GM10266 (cell line): ENCODE measurements around the gene LEF1.

Experiments
- DNase-seq: peaks from one replicate; pipeline ENCODE4 v3.0.0; 2012; ENCODE audit errors: extremely low spot score
- TF ChIP-seq, protein P1 (sequence below): IDR thresholded peaks from 2 replicates; pipeline ENCODE4 v1.5.1; 2012; ENCODE audit warnings: mild to moderate bottlenecking, low read depth; ENCODE audit not compliant: control insufficient read depth, insufficient read depth; ENCODE audit errors: missing control alignments

Gene LEF1

DNA sequence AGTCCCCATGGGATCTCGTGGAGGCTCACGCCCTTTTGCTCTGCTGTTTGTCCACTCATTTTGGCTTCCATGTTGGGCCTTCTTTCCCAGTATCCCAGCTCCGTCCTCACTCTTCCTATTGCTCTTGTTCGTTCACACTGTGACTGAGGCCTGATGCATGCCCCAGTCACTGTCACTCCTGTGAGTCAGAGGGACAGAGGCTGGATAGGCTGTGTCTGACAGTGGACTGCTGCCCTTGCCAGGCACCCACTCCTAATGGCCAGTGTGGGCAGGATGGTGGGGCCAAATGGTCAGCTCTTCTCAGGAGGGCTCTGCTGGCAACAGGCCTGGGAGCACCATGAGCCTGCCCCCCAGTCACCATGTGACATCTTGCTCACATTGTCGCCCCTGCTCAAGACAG is 139.0 kb downstream of the LEF1 start:
- no peak for DNase-seq
- TF ChIP-seq, protein P1, sequence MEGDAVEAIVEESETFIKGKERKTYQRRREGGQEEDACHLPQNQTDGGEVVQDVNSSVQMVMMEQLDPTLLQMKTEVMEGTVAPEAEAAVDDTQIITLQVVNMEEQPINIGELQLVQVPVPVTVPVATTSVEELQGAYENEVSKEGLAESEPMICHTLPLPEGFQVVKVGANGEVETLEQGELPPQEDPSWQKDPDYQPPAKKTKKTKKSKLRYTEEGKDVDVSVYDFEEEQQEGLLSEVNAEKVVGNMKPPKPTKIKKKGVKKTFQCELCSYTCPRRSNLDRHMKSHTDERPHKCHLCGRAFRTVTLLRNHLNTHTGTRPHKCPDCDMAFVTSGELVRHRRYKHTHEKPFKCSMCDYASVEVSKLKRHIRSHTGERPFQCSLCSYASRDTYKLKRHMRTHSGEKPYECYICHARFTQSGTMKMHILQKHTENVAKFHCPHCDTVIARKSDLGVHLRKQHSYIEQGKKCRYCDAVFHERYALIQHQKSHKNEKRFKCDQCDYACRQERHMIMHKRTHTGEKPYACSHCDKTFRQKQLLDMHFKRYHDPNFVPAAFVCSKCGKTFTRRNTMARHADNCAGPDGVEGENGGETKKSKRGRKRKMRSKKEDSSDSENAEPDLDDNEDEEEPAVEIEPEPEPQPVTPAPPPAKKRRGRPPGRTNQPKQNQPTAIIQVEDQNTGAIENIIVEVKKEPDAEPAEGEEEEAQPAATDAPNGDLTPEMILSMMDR = no peak

DNA sequence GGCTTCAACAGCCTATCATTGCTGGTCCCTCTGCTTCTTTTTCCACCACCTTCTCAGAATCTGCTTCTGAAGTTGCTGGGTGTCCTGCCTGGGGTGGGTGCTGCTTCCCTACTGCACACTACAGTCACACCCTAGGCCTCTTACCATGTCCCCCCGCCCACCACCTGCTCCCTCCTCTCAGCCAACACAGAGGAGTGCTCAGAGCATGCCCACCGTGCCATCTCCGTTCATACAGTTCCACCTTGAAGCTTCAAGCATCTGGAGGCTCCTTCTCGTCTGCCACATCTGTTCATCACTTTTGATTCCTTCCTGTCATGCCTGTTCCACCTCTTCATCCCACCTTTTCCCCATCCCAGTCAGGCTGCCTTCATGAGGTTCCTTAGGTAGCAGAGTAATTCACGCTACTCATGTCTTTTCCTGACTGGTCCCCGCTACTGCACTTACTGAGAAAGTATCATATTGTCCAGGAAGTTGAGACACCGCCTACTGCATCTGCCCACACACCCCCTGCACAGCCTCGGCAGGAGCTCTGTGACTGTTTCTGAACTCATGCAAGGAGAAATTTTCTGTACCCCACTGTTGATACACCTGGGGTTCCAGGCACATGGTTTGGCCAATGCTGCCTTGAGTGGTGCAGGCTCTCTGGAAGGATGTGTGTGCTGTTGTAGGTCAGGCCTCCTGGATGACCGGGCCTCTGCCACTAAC is 139.6 kb downstream of the LEF1 start:
- TF ChIP-seq, protein P1 = no peak
- no peak for DNase-seq

DNA sequence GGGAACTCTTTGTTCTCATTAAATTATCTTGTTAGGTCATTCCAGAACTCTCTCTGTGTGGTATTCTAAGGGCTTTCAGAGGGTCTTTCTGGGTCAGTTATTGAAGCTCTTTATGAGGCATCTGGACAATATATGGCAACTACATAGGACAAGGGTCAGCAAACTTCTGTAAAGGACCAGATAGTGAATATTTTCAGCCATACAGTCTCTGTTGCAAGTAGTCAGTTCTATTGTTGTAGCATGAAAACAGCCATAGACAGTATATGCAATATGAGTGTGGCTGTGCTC is 143.9 kb downstream of the LEF1 start:
- no peak for DNase-seq
- TF ChIP-seq, protein P1 = no peak

DNA sequence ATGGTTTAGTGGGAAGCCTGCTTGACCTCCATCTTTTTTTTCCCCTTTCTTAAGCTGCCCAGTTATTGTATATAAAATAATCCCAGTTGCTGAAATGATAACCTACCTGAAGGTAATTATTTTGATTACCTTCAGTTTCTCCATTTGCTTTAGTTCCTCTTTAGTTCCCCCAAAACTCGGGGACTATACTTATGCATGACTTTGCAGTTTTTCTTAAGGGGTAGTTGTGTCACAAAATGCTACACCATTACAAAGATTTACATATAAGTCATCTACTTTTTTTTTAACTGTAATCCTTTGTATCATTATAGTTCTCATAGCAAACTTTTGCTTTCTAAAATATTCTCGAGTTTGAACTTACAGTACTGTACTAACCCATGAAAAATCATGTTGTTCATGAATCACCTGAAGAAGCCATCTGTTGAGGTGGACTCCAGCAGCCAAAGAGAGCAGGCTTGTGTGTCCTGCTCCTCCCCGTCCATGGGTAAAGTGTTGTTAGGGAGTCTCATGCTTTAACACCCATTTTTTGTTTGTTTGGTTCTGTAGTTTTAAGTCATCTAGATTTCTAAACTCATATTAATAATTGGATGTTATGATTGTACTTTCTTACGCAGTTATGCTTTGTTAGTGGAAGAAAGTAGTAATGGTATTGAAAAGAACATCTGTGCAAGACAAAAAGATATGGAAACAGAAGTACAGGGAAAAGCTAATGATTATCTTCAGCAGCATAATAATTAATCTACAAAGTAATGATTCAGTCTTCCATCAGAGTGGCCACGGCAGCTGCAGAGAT is 144.5 kb downstream of the LEF1 start:
- TF ChIP-seq, protein P1 = no peak
- no peak for DNase-seq

DNA sequence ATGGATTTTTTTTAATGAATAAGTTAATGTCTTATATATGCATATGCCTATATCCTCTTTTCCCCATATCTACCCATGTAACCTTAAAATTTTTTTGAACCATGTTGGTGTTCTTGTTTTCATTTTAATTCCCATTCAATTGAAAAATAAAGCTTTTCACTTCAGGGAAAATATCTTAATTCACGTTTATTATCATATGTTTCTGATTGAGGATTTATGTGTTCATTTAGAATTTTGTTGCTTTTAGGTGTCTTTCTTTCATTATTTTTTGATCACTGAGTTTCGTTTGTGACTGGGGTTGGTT is 149.9 kb downstream of the LEF1 start:
- TF ChIP-seq, protein P1 = no peak
- DNase-seq = no peak

DNA sequence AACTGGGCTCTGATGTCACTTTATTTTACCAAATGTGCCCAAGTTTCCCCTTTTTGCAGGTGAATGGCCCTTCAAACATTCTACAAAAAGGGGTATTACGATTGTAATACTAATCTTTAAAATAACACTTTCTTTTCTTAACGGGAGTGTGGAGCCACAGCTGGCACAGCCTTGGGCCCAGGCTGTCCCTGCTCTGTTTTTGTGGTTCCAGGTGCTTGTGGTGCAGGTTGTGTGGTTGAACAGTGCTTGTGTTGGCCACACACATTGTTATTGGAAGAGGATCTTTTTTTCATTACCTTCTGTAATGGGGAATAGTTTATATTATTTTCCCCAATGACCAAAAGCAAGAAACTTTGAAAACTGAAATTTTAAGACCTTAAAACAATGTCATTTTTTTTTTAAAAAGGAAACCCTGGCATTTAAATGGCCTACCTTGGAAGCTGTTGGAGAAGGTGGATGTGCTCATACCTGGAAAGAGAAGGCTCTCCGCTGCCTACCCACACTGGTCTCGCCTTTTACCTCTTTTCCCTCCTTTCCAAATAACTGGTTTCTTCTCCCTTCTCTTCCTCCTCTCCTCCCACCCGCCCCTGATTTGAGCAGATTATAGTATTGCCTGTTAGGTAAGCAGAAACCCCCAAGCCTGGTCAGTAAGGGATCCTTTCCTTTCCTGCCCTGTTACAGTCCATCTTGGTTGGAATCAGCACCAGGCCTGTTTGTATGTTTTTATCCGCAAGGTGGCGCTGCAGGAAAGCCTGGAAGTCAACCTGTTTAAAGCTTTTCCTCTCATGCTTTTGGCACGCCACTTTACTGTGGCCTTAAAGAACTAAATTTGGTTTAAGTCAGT is 150.5 kb downstream of the LEF1 start:
- DNase-seq = peak; percentile 64
- TF ChIP-seq, protein P1 = peak; percentile 85
